Spleen (tissue), 11 donors: ENCODE data around the gene GPR26. TPM values are rescaled to one million over a fixed set of nuclear protein-coding genes. Genes with fewer than 3 reads are reported as not detected.

Experiments used
- DNase-seq: peaks from one replicate; pipeline ENCODE4 v3.0.0-alpha.2; 2020
- H3K27ac ChIP-seq, 8 donors: fragments of 200-600 bp; sonication (generic) in 7 of 8; 1 replicate in 4 of 8; 2 replicates in 4 of 8; pipeline versions ENCODE4 v1.5.0 to v1.8.0; 2016 to 2021; ENCODE audit warnings: inconsistent platforms in 4 of 8, mild to moderate bottlenecking in 4 of 8, moderate library complexity in 1 of 8
- H3K27me3 ChIP-seq, 7 donors: fragments of 200-600 bp; sonication (generic) in 6 of 7; replicated peaks in 1 of 7; 1 replicate in 4 of 7; 2 replicates in 3 of 7; pipeline versions ENCODE4 v1.5.0 to v1.8.0; 2016 to 2021; ENCODE audit warnings: inconsistent platforms in 3 of 7, mild to moderate bottlenecking in 1 of 7
- H3K36me3 ChIP-seq, 6 donors: fragments of 200-600 bp; sonication (generic) in 5 of 6; 1 replicate in 4 of 6; 2 replicates in 2 of 6; pipeline versions ENCODE4 v1.5.0 to v1.8.0; 2016 to 2021; ENCODE audit warnings: inconsistent platforms in 2 of 6
- H3K4me1 ChIP-seq, 6 donors: fragments of 200-600 bp; sonication (generic) in 5 of 6; 1 replicate in 3 of 6; 2 replicates in 3 of 6; pipeline versions ENCODE4 v1.5.0 to v1.8.0; 2016 to 2021; ENCODE audit warnings: inconsistent platforms in 3 of 6
- H3K4me3 ChIP-seq, 8 donors: fragments of 200-600 bp; sonication (generic) in 7 of 8; 1 replicate in 4 of 8; 2 replicates in 4 of 8; pipeline versions ENCODE4 v1.5.0 to v1.8.0; 2016 to 2021; ENCODE audit warnings: inconsistent platforms in 4 of 8, mild to moderate bottlenecking in 4 of 8, moderate library complexity in 2 of 8
- H3K9me3 ChIP-seq, 8 donors: fragments of 200-600 bp; sonication (generic) in 7 of 8; 1 replicate in 4 of 8; 2 replicates in 4 of 8; pipeline versions ENCODE4 v1.5.0 to v1.8.0; 2016 to 2021; ENCODE audit warnings: inconsistent platforms in 4 of 8
- POLR2A ChIP-seq, 3 donors: fragments of 450-650 bp; IDR thresholded peaks; one replicate each; pipeline ENCODE4 v1.5.1; 2017; ENCODE audit warnings: antibody characterized with exemption in 3 of 3, mild to moderate bottlenecking in 1 of 3
- POLR2AphosphoS5 ChIP-seq, 3 donors: sonication (generic); formaldehyde crosslinking; IDR thresholded peaks; one replicate each; pipeline ENCODE4 v1.5.1; 2017; ENCODE audit warnings: antibody characterized with exemption in 3 of 3
- WGBS, 5 donors: extraction: QIAGEN DNeasy Blood & Tissue Kit in 3 of 5; methylation state at CpG; one replicate each; pipeline versions ENCODE4 v1.1.5 to v1.1.7; 2013 to 2018; 5-methylcytosine and 5-hydroxymethylcytosine counted together
- intact Hi-C: fragments of 100-400 bp; cut with DNase I; formaldehyde crosslinking; loops from one replicate; pipeline ENCODE4 v1.15.0; 2023; ENCODE audit warnings: low total_unique reads
- polyA plus RNA-seq, 3 donors: library from polyadenylated mRNA; stranded (reverse); fragments of 200-250 nt; gene quantifications; one replicate each; pipeline ENCODE4 v1.2.1, GENCODE V29; 2013
- total RNA-seq, 7 donors: library from RNA; depleted of rRNA in 3 of 7; stranded (reverse); fragments of >200 nt in 3 of 7; fragmentation: NEBNext Ultra II Directional in 4 of 7; extraction: Animal tissue kit (Norgen Biotek cat#: 25700) in 4 of 7; gene quantifications; one replicate each; pipeline versions ENCODE4 v1.1.0 to v1.2.1, GENCODE V29; 2016 to 2021
- TF ChIP-seq, protein P1 (sequence below), 11 experiments: fragments of 200-600 bp in 7 of 11; fragments of 450-650 bp in 4 of 11; sonication (generic) in 4 of 11; IDR thresholded peaks in 8 of 11; conservative IDR thresholded peaks in 3 of 11; 1 replicate in 7 of 11; 2 replicates in 4 of 11; pipeline versions ENCODE4 v1.4.0 to v1.8.0; 2016 to 2021; ENCODE audit warnings: antibody characterized with exemption in 11 of 11, inconsistent platforms in 4 of 11, mild to moderate bottlenecking in 1 of 11
- donor health status: healthy with polysubstance abuse.
- donor health status: DM: no; HTN: no; CAD: no; lungs with moderate emphysema.
- donor health status: DM: no; HTN: no; CAD: no.
- donor health status: Bipolar disorder and iron deficiency.
- donor health status: healthy.
- donor health status: DM: no; HTN: no; CAD: no.
- donor health status: DM: yes; HTN: yes; CAD: no.

Gene GPR26
- total and polyA plus RNA-seq, 10 donors = not detected

DNA sequence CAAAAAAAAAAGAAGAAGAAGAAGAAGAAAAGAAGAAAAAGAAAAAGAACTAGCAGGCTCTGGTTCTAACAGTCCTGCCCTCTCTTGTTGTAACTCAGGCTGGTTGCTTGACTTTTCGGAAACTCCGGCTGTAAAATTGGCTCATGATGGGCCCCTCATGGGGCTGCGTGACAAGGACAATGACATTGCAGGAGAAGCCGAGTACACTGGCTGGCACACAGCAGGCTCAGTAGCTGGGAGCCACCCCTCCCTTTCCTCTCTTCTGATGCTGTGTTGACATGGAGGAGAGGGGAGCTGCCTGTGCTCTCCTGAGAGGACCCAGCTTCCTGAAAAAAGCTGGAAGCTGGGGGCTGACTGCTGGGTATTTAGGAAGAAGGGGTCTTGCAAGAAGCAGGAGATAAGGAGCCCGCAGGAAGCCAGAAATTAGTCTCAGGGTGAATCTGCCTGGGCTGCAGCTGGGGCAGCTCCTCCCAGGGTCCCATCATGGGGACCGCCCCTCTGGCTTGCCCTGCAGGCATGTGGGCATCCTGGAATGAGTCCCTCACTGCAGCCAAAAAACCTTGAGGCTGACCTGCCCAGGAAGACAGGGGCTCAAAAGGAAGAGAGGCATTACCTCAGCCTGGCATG lies 14.6 kb upstream of the GPR26 start:
- WGBS, 5 donors = 77 to 85% (median 80%) methylated on average over 6 of the region's 6 CpGs
- DNase-seq = peak; percentile 39
- no peak overlapping the region for H3K27ac ChIP-seq
- no peaks in the 10 kb centered on the region for H3K36me3 ChIP-seq
- H3K4me1 ChIP-seq = no peaks in the 10 kb centered on the region
- TF ChIP-seq, protein P1, sequence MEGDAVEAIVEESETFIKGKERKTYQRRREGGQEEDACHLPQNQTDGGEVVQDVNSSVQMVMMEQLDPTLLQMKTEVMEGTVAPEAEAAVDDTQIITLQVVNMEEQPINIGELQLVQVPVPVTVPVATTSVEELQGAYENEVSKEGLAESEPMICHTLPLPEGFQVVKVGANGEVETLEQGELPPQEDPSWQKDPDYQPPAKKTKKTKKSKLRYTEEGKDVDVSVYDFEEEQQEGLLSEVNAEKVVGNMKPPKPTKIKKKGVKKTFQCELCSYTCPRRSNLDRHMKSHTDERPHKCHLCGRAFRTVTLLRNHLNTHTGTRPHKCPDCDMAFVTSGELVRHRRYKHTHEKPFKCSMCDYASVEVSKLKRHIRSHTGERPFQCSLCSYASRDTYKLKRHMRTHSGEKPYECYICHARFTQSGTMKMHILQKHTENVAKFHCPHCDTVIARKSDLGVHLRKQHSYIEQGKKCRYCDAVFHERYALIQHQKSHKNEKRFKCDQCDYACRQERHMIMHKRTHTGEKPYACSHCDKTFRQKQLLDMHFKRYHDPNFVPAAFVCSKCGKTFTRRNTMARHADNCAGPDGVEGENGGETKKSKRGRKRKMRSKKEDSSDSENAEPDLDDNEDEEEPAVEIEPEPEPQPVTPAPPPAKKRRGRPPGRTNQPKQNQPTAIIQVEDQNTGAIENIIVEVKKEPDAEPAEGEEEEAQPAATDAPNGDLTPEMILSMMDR (IDR thresholded peaks at IDR 0.05 in 8 of 11, conservative IDR thresholded peaks at IDR 0.05 in 3 of 11) = no peak
- TF ChIP-seq POLR2A (IDR thresholded peaks at IDR 0.05) (no peak), POLR2AphosphoS5 (IDR thresholded peaks at IDR 0.05) (no peak)
- no peak overlapping the region for H3K4me3 ChIP-seq
- H3K9me3 ChIP-seq = no peaks in the 10 kb centered on the region
- intact Hi-C loops = no loop called here
- H3K27me3 ChIP-seq = peaks cover 0 to 31% (median 0%) of the 10 kb centered on the region in 7 donors

DNA sequence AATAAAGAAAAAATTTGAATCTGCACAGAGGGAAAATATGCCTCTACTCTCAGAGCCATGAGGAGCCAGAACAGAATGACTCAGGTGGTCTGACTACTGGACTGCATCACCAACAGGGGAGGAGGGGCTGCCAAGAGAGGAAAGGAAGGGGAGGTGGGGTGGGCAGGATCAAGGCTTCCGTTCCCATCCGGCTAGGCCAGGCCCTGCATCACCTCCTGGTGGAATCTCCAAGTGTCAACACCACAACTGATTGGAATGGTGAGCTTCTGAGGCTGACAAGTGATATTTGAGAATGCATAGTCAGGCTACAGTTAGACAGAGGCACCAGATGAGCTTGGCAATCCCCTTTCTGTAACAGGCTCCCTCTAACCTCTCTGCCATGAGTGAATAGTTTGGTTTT lies 10.4 kb upstream of the GPR26 start:
- no peaks in the 10 kb centered on the region for H3K9me3 ChIP-seq
- peak; percentile 36 for DNase-seq
- 2 to 28% (median 14%) methylated on average over 2 of the region's 2 CpGs for whole genome bisulfite sequencing, 5 donors
- H3K27me3 ChIP-seq = peaks cover 0 to 12% (median 0%) of the 10 kb centered on the region in 7 donors
- H3K36me3 ChIP-seq = no peaks in the 10 kb centered on the region
- no peak overlapping the region for H3K4me3 ChIP-seq
- intact Hi-C loops = no loop called here
- H3K27ac ChIP-seq = no peak overlapping the region
- no peaks in the 10 kb centered on the region for H3K4me1 ChIP-seq
- TF ChIP-seq, protein P1 (IDR thresholded peaks at IDR 0.05 in 8 of 11, conservative IDR thresholded peaks at IDR 0.05 in 3 of 11) = no peak

DNA sequence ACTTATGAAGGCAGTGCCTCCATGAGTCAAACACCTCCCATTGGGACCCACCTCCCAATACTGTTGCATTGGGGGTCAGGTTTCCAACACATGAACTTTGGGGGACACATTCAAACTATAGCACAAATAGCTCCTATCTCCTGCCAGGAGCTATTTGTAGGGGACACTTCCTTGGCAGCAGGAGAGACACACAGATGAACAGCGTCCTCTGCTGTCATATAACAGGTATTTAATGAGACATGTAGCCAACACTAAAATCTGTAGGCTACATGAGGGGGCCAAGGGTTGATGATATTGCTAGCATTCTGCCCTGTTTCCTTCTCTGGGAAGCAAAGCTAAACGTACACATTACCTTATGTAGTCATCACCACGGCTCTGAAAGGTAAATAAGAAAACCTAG lies 2.6 kb upstream of the GPR26 start:
- Histone ChIP-seq H3K4me1 (no peaks in the 10 kb centered on the region), H3K27me3 (peaks cover 0 to 58% (median 25%) of the 10 kb centered on the region in 7 donors), H3K36me3 (no peaks in the 10 kb centered on the region), H3K9me3 (peaks cover 0 to 25% (median 7%) of the 10 kb centered on the region in 8 donors), H3K4me3 (no peak overlapping the region), H3K27ac (no peak overlapping the region)
- 17 to 45% (median 32%) methylated on average over 2 to 3 of the region's 3 CpGs for WGBS, 5 donors
- DNase-seq = no peak
- intact Hi-C loops = no loop called here
- TF ChIP-seq, protein P1 (IDR thresholded peaks at IDR 0.05 in 8 of 11, conservative IDR thresholded peaks at IDR 0.05 in 3 of 11) = no peak
- TF ChIP-seq POLR2A (IDR thresholded peaks at IDR 0.05) (no peak), POLR2AphosphoS5 (IDR thresholded peaks at IDR 0.05) (no peak)

DNA sequence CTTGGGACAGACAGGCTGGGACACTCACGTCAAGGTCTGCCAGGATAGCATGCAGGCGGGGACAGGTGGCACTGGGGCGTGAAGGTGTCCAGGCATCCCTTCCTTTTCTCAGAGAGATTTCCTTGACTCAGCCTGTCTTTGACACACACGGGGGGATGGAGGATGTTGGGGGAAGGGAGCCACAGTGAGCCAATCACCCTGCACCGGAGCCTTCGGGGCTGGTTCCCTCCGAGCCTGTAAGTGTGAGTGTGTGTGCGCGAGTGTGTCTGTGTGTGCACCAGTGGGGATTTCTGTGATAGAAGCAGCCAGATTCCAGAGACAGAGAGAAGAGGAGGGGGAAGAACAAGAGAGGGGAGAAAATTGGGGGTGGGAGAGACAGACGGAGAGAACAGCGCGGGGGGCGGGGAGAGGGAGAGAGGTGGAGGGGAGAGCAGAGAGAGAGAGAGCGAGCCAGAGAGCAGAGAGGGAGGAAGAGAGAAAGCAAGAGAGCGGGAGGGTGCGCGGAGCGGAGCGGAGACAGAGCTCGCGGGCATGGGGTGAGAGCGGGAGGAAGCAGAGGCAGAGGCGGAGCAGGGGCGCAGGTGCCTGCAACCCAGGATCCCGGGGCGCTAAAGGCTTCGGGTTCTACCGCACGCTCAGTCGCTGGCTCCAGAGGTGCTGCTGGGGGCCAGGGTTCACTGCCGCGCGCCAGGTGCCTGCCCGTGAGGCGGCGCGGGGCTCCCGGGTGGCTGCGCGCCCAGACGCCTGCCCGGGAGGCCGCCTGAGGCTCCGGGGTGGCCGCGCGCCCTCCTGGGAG lies 466 bp upstream of the GPR26 start:
- H3K4me3 ChIP-seq = no peak overlapping the region
- no peak overlapping the region for H3K27ac ChIP-seq
- 12 to 24% (median 13%) methylated on average over 33 to 47 of the region's 47 CpGs for WGBS, 5 donors
- no peak for DNase-seq
- no peak for TF ChIP-seq POLR2AphosphoS5 (IDR thresholded peaks at IDR 0.05)
- no peak for TF ChIP-seq POLR2A (IDR thresholded peaks at IDR 0.05)
- TF ChIP-seq, protein P1 (IDR thresholded peaks at IDR 0.05 in 8 of 11, conservative IDR thresholded peaks at IDR 0.05 in 3 of 11) = no peak
- H3K36me3 ChIP-seq = no peaks in the 10 kb centered on the region
- peaks cover 0 to 25% (median 7%) of the 10 kb centered on the region in 8 donors for H3K9me3 ChIP-seq
- peaks cover 0 to 75% (median 25%) of the 10 kb centered on the region in 7 donors for H3K27me3 ChIP-seq
- intact Hi-C loops = no loop called here
- H3K4me1 ChIP-seq = no peaks in the 10 kb centered on the region
